Vagina (tissue), 2 donors: ENCODE data around the gene RAB28. TPM values are rescaled to one million over a fixed set of nuclear protein-coding genes. Genes with fewer than 3 reads are reported as not detected.

Source experiments
- DNase-seq, 2 donors: peaks; one replicate each; pipeline ENCODE4 v3.0.0-alpha.2; 2017; ENCODE audit errors: extremely low spot score in 2 of 2
- H3K27ac ChIP-seq: fragments of 200-600 bp; sonication (generic); one replicate; pipeline ENCODE4 v1.5.1; 2019
- H3K27me3 ChIP-seq: fragments of 200-600 bp; sonication (generic); one replicate; pipeline ENCODE4 v1.5.1; 2019
- H3K36me3 ChIP-seq, 2 donors: fragments of 200-600 bp; sonication (generic); one replicate each; pipeline ENCODE4 v1.5.1; 2017 to 2019
- H3K4me1 ChIP-seq: fragments of 200-600 bp; sonication (generic); one replicate; pipeline ENCODE4 v1.5.1; 2019
- H3K4me3 ChIP-seq, 2 donors: fragments of 200-600 bp; sonication (generic); 1 replicate in 1 of 2; 2 replicates in 1 of 2; pipeline ENCODE4 v1.5.1; 2016 to 2019
- H3K9me3 ChIP-seq: fragments of 200-600 bp; sonication (generic); one replicate; pipeline ENCODE4 v1.5.1; 2019
- POLR2A ChIP-seq, 2 donors: fragments of 450-650 bp; IDR thresholded peaks; one replicate each; pipeline ENCODE4 v1.6.1; 2017; ENCODE audit warnings: antibody characterized with exemption in 2 of 2, mild to moderate bottlenecking in 2 of 2, moderate library complexity in 2 of 2
- POLR2AphosphoS5 ChIP-seq, 2 donors: sonication (generic); formaldehyde crosslinking; IDR thresholded peaks; one replicate each; pipeline ENCODE4 v1.9.0; 2017; ENCODE audit warnings: antibody characterized with exemption in 2 of 2, mild to moderate bottlenecking in 2 of 2, low read depth in 1 of 2; ENCODE audit not compliant: insufficient read depth in 1 of 2
- intact Hi-C: fragments of 100-400 bp; cut with DNase I; formaldehyde crosslinking; loops from one replicate; pipeline ENCODE4 v1.15.1; 2023
- total RNA-seq: library from RNA; depleted of rRNA; stranded (reverse); fragments of >200 nt; gene quantifications from one replicate; pipeline ENCODE4 v1.2.3, GENCODE V29; 2016
- TF ChIP-seq, protein P1 (sequence below), 3 experiments: fragments of 450-650 bp in 2 of 3; fragments of 200-600 bp in 1 of 3; sonication (generic) in 1 of 3; IDR thresholded peaks; one replicate each; pipeline ENCODE4 v1.5.1; 2017 to 2019; ENCODE audit warnings: antibody characterized with exemption in 3 of 3, mild to moderate bottlenecking in 2 of 3, moderate library complexity in 2 of 3

The RAB28 gene
- 182 TPM for total RNA-seq

DNA sequence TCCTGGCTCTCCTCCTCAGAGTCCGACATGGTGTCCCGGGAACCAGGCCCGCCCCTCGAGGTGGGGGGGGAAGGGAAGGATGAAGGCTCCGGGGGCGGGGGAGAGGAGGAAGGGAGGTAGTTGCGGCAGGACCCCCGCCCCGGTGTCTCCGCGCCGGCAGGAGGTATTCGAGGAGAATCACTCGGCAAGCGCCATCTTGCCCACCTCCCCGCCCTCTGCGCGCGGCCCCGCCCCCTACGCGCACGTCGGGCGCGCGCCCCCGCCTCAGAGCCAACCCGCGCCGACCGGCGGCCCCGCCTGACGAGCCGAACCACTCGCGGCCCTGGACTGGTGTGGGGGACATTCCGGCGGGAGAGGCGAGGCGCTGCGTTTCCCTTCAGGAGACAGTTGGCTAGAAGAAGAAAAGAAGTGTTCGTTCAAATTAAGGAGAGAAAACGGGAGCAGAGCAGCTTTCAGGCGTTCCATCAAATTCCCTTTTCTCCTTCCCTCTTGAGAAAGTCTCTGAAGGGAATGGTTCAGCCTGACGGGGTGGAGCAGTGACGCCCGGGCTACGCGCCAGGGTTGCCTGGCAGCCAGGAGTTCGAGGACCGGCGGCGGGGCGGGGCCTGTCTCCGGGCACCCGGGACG, at the start of gene RAB28:
Gene RAB28, minus strand, starts transcription at position 219 of the 627 bp plus-strand sequence.
- H3K4me3 ChIP-seq, result peak within 1 kb of the TSS; percentile 90 to 91
- TF ChIP-seq, protein P1, sequence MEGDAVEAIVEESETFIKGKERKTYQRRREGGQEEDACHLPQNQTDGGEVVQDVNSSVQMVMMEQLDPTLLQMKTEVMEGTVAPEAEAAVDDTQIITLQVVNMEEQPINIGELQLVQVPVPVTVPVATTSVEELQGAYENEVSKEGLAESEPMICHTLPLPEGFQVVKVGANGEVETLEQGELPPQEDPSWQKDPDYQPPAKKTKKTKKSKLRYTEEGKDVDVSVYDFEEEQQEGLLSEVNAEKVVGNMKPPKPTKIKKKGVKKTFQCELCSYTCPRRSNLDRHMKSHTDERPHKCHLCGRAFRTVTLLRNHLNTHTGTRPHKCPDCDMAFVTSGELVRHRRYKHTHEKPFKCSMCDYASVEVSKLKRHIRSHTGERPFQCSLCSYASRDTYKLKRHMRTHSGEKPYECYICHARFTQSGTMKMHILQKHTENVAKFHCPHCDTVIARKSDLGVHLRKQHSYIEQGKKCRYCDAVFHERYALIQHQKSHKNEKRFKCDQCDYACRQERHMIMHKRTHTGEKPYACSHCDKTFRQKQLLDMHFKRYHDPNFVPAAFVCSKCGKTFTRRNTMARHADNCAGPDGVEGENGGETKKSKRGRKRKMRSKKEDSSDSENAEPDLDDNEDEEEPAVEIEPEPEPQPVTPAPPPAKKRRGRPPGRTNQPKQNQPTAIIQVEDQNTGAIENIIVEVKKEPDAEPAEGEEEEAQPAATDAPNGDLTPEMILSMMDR (IDR thresholded peaks at IDR 0.05), result no peak
- peak in 1 of 2 donors; percentile 81 for TF ChIP-seq POLR2AphosphoS5 (IDR thresholded peaks at IDR 0.05; ENCODE audit: insufficient read depth in 1 of 2, low read depth in 1 of 2)
- peak in 1 of 2 donors; percentile 73 for TF ChIP-seq POLR2A (IDR thresholded peaks at IDR 0.05)
- H3K9me3 ChIP-seq, result no peaks in the 10 kb centered on the region
- peak within 1 kb of the TSS; percentile 93 for H3K27ac ChIP-seq
- peaks cover 17% of the 10 kb centered on the region for H3K4me1 ChIP-seq
- H3K27me3 ChIP-seq, result no peaks in the 10 kb centered on the region
- intact Hi-C loops, result loop anchor here (2.0 kb wide), 1 partner anchor 61 kb away; the partner anchor contains the start of gene NKX3-2
- DNase-seq, result peak; percentile 93 to 96
- no peaks in the 10 kb centered on the region for H3K36me3 ChIP-seq

DNA sequence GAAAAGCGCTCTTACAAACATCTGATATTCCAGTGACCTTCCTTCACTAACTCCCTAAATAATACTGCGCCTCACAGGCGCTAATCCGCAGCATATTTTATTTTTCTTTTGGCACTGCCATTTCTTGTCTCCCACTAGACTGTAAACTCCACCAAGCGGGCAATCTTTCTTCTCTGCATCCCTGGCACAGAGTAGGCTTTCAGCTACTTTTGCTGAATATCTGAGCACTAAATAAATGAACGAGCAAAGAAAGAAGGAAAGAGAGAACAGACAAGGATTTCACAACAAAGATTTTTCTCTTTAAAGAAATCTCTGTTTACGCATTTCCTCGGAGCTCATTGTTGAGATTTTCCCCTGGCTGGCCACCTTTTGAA, 47.5 kb upstream of the RAB28 start:
- H3K27me3 ChIP-seq, result peaks cover 29% of the 10 kb centered on the region
- H3K27ac ChIP-seq, result no peak overlapping the region
- H3K4me1 ChIP-seq, result peaks cover 21% of the 10 kb centered on the region
- H3K4me3 ChIP-seq, result no peak overlapping the region
- intact Hi-C loops, result no loop called here
- DNase-seq, result no peak
- no peaks in the 10 kb centered on the region for H3K36me3 ChIP-seq
- no peaks in the 10 kb centered on the region for H3K9me3 ChIP-seq
- TF ChIP-seq, protein P1 (IDR thresholded peaks at IDR 0.05), result no peak
- no peak for TF ChIP-seq POLR2AphosphoS5 (IDR thresholded peaks at IDR 0.05; ENCODE audit: insufficient read depth in 1 of 2, low read depth in 1 of 2)
- TF ChIP-seq POLR2A (IDR thresholded peaks at IDR 0.05), result no peak

DNA sequence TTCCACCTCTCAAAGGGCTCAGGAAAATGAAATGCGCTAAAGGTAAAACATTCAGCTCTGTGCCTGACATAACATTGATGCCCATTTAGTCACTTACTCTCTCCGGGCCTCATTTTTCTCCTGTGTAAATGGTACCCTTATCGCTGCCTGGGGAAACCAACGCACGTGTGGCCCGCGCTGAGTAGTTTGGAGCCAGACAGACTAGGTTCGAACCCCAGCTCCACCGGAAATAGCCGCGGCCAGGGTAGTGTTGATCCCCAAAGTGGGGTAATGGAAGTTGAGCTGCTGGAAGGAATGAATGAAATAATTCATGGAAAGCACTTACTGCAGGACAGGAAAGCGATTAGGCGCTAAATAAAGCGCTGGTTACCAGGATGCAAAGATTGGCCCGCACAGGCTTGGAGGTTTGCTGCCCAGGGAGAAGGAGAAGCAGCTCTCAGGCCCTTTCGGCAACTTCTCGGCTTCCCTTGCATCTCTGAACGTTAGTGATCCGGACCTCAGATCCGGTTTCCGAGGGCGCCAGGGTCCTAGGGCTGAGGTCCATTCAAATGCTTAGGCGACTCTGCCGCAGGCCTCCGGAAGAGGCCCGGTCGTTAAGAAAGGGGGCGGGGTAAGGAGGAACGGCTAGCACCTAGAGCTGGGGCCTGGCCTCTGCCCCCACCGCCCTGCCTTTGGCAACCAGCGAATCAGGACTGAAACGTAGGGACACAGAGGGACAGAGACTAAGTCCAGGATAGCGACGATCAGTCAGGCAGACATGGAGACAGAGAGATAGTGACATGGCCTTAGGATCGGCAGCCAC, 46.9 kb upstream of the RAB28 start:
- H3K27me3 ChIP-seq, result peaks cover 25% of the 10 kb centered on the region
- no peaks in the 10 kb centered on the region for H3K36me3 ChIP-seq
- TF ChIP-seq POLR2AphosphoS5 (IDR thresholded peaks at IDR 0.05; ENCODE audit: insufficient read depth in 1 of 2, low read depth in 1 of 2), result no peak
- TF ChIP-seq, protein P1 (IDR thresholded peaks at IDR 0.05), result no peak
- TF ChIP-seq POLR2A (IDR thresholded peaks at IDR 0.05), result no peak
- H3K9me3 ChIP-seq, result no peaks in the 10 kb centered on the region
- no peak for DNase-seq
- intact Hi-C loops, result no loop called here
- no peak overlapping the region for H3K4me3 ChIP-seq
- H3K27ac ChIP-seq, result no peak overlapping the region
- peaks cover 21% of the 10 kb centered on the region for H3K4me1 ChIP-seq

DNA sequence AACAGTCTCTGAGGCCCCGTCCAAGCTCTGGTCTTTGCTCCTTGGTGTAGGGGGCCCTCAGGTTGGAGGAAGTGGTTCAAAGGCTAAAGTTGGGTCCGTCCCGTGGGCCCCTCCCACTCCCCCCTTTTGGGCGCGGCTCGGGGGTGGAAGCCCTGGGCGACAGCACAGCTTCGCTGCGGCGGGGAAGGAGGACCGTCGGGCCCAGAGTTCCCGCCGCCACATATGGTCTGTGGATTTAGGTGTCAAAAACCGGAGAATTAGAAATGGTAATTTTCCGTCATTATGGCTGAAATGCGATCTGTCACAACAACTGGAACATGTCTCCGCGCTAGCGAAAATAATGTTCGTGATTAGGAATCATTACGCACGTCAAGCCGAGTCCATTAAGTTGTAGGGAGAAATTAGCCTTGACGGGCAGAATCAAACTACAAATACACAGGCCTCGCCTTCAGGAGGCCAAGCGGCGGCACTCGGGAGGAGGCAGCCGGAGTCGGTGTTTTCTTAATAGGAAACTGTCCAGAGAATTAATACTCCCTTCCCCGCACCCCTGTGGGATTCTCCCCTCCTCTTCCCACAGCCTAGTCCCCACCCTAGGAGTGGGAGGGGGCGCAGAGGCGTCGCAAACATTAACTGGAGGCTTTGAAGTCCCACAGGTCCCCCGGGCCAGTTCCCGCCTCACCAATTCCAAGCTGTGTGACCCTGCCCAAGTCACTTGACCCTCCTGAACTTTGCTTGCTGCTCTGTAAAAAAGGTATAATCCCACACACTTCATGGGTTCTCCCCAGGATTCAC, 45.2 kb upstream of the RAB28 start:
- DNase-seq, result peak in 1 of 2 donors; percentile 49
- Histone ChIP-seq H3K36me3 (no peaks in the 10 kb centered on the region), H3K9me3 (peaks cover 4% of the 10 kb centered on the region), H3K4me1 (peaks cover 21% of the 10 kb centered on the region), H3K4me3 (no peak overlapping the region), H3K27ac (no peak overlapping the region), H3K27me3 (peaks cover 23% of the 10 kb centered on the region)
- TF ChIP-seq POLR2AphosphoS5 (IDR thresholded peaks at IDR 0.05; ENCODE audit: insufficient read depth in 1 of 2, low read depth in 1 of 2), result no peak
- TF ChIP-seq, protein P1 (IDR thresholded peaks at IDR 0.05), result no peak
- TF ChIP-seq POLR2A (IDR thresholded peaks at IDR 0.05), result no peak
- intact Hi-C loops, result no loop called here
